ENCODE data around the gene HS2ST1.
A peak's percentile ranks its signal among the peaks of the same experiment; 100 is the strongest.

HS2ST1 gene

DNA sequence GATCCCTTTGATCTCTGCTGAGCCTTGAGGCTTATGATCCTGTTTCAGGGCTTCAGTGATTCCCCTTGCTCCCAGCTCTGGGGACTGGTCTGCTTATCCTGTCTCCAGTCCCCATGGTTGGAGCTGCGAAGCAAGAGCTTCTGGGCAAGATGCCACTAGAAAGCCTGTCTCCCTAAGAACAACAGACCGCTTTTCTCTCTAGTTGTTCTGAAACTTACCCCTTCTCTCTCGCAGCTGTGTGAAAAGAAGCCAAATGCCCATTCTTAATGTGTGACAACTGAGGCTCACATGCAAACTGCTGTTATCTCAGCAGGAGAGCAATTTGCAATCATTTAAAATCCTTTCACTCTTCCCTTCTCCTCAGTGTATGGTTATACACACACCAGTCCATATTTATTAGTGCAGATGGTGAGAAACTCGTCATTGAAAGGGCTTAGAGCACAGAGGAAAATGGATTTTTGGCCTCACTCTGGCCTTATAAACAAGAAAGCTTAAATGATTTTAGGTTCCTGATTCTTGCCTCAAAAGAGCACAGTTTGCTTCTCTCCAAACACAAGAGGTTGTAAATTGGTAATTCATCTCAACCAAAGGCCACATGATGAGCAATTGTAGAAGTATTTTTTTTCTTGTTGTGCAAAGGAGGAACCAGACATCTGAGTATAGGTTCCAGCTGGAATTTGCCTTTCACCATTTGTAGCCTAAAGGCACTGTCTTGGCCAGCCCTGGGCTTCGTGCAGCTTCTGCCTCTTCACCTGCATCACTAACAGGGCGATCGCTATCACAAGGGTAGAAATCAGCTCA, 235.0 kb downstream of the HS2ST1 start:
- no peak overlapping the region for H3K4me3 ChIP-seq (ENCODE audit: low read depth, low read length)
- TF ChIP-seq, protein P1, sequence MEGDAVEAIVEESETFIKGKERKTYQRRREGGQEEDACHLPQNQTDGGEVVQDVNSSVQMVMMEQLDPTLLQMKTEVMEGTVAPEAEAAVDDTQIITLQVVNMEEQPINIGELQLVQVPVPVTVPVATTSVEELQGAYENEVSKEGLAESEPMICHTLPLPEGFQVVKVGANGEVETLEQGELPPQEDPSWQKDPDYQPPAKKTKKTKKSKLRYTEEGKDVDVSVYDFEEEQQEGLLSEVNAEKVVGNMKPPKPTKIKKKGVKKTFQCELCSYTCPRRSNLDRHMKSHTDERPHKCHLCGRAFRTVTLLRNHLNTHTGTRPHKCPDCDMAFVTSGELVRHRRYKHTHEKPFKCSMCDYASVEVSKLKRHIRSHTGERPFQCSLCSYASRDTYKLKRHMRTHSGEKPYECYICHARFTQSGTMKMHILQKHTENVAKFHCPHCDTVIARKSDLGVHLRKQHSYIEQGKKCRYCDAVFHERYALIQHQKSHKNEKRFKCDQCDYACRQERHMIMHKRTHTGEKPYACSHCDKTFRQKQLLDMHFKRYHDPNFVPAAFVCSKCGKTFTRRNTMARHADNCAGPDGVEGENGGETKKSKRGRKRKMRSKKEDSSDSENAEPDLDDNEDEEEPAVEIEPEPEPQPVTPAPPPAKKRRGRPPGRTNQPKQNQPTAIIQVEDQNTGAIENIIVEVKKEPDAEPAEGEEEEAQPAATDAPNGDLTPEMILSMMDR (IDR thresholded peaks at IDR 0.05; ENCODE audit: insufficient read depth, low read depth, low read length, missing control alignments): no peak
- DNase-seq (ENCODE audit: low read depth): no peak

DNA sequence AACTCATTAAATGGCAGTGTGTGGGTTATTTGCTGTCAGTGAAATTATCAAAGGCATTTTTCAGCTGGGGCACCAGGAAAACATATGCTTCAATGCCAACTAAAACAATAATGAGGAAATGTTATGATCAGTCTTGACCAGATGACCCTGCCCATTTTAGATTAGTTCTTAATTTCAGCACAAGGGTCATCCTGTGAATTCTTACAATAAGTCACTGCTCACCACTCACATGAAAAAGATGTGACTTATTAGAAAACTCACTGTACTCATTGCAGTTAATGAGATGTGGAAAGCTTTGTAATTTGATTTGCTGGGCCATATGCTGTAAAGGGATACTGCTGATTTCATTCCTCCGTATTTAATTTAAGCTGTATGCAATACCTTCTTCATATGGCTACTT, 235.7 kb downstream of the HS2ST1 start:
- H3K4me3 ChIP-seq (ENCODE audit: low read depth, low read length): no peak overlapping the region
- DNase-seq (ENCODE audit: low read depth): no peak

DNA sequence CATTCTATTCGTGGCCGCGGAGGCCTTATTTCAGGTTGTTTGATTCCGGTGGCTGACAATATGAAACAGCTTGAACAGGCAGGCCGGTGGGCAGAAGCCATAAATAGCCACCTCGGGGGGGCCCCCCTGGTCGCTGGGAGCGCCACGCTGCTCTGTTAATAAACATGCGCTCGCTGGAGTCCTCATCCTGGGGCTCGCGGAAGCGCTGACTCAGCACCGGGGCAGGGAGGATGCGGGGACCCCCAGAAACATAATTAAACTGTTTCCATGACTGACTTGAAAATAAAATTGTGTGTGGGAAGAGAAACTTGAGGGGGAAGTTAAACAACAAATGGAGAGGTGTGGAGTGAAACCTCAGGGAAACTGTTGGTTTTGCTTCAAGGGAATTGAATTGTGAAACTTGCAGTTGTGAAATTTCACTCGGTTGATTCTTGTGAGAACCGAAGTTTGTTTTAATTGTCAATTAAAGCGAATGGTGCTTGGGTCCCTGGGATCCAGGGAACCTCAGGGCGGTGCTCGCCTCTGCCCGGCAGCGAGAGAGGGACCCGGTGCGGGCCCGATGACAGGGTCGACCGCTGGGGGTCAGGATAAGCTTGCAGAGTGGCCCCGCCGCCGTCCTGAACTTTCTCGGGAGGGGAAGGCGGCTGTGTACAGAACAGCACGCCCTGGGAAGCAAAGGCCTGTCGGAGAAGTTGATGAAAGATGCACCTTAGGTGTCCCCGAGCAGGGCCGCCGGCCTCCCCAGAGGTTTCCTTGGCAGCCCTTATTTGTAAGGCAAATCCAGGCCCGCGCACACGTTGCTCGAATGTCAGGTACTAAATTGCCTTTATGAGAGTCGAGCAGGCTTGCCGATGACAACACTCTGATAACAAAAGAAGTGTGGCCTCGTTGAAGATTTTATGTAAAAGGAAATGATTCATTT, 237.3 kb downstream of the HS2ST1 start:
- peak; percentile 87 for DNase-seq (ENCODE audit: low read depth)
- peak overlapping the region; percentile 45 for H3K4me3 ChIP-seq (ENCODE audit: low read depth, low read length)
- TF ChIP-seq, protein P1 (IDR thresholded peaks at IDR 0.05; ENCODE audit: insufficient read depth, low read depth, low read length, missing control alignments): peak; percentile 54

More for the DNA sequence above, 235.7 kb downstream of the HS2ST1 start:
- TF ChIP-seq, protein P1 (IDR thresholded peaks at IDR 0.05; ENCODE audit: insufficient read depth, low read depth, low read length, missing control alignments): no peak

DNA sequence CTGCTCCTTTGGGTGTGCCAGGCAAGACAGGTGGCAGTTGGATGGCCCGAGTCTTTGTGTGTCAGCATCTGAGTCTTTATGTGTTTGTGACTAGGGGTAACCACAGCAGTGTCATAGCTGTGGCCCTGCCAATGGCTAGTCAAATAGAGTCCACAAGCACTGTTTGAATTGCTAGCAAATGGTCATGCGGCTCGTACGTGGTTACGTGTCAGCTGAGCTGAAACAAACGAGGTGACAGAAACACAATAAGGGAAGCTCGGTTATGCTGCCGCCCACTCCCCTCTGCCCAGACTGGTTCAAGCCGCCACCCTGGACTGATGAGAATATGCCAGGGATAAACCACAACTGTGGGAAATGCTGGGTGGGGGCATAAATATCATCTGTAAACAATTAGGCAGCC, 239.9 kb downstream of the HS2ST1 start:
- TF ChIP-seq, protein P1 (IDR thresholded peaks at IDR 0.05; ENCODE audit: insufficient read depth, low read depth, low read length, missing control alignments): no peak
- no peak overlapping the region for H3K4me3 ChIP-seq (ENCODE audit: low read depth, low read length)
- DNase-seq (ENCODE audit: low read depth): no peak

DNA sequence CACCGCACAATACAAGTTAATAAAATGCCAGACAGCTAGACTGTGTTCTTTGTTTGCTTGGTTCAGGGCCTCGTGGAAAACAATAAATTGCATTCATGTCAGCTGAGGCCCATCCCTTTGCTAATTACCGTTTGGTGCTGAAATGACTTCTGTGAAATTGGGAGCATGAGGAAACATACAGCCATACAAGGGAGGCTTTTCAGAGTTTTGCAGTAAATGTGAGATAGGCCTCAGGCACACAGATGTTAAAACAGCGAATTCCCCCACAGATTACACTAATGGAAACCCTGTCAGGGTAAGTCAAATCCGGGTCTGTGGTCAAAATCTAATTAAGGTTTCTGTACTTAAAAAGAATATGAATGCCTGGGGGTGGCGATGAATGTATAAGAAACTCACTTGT, 240.7 kb downstream of the HS2ST1 start:
- TF ChIP-seq, protein P1 (IDR thresholded peaks at IDR 0.05; ENCODE audit: insufficient read depth, low read depth, low read length, missing control alignments): no peak
- no peak overlapping the region for H3K4me3 ChIP-seq (ENCODE audit: low read depth, low read length)
- peak; percentile 38 for DNase-seq (ENCODE audit: low read depth)

DNA sequence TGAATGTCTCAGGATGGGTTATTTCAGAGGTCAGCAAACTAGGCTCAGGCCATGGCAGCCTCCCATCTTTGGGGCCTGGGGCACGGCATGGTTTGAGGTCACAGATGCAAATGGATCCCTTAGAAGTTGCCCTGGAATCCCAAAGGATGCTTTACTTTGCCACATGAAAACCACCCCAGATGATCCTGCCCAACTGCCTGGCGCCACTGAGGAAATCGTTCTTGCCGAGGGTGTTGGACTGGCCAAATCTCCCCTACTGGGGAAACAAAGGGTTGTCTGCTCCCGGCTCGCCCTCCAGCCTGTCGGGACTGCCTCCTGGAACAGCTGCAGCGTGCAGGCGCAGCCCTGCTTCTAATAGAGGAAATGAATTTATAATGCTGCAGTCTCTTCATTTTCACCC, 241.2 kb downstream of the HS2ST1 start:
- TF ChIP-seq, protein P1 (IDR thresholded peaks at IDR 0.05; ENCODE audit: insufficient read depth, low read depth, low read length, missing control alignments): no peak
- DNase-seq (ENCODE audit: low read depth): no peak
- no peak overlapping the region for H3K4me3 ChIP-seq (ENCODE audit: low read depth, low read length)
